Neural cell (in vitro differentiated cells): ENCODE results near the gene TRAM1L1. TPM values are rescaled to one million over a fixed set of nuclear protein-coding genes. Genes with fewer than 3 reads are reported as not detected.

Experiments used
- H2AFZ ChIP-seq: fragments of 200-600, 300-800 bp; sonication (generic), shearing (Covaris generic); 2 replicates; pipeline ENCODE4 v1.6.0; 2014; ENCODE audit warnings: low read depth, mild to moderate bottlenecking, antibody characterized with exemption, low read length, moderate library complexity
- H3F3A ChIP-seq: fragments of 200-600 bp; shearing (Covaris generic); 2 replicates; pipeline ENCODE4 v1.6.1; 2016; ENCODE audit warnings: mild to moderate bottlenecking, moderate library complexity, mixed read lengths, antibody characterized with exemption, low read length; ENCODE audit not compliant: insufficient read depth, poor library complexity, severe bottlenecking
- H3K27ac ChIP-seq: fragments of 200-600, 300-800 bp; sonication (generic), shearing (Covaris generic); 2 replicates; pipeline ENCODE4 v1.5.1; 2014; ENCODE audit warnings: mild to moderate bottlenecking, low read length, moderate library complexity
- H3K27me3 ChIP-seq: fragments of 300-800, 200-600 bp; sonication (generic), shearing (Covaris generic); 2 replicates; pipeline ENCODE4 v1.6.0; 2014; ENCODE audit warnings: mild to moderate bottlenecking, low read depth, low read length, moderate library complexity; ENCODE audit not compliant: insufficient read depth
- H3K36me3 ChIP-seq: fragments of 300-800, 200-600 bp; sonication (generic), shearing (Covaris generic); 2 replicates; pipeline ENCODE4 v1.5.1; 2014; ENCODE audit warnings: mild to moderate bottlenecking, antibody characterized with exemption, low read length, moderate library complexity; ENCODE audit not compliant: insufficient read depth
- H3K4me2 ChIP-seq: fragments of 300-800, 200-600 bp; sonication (generic), shearing (Covaris generic); 2 replicates; pipeline ENCODE4 v1.6.0; 2014; ENCODE audit warnings: mild to moderate bottlenecking, low read length
- H3K4me3 ChIP-seq: fragments of 300-800, 200-600 bp; sonication (generic), shearing (Covaris generic); 2 replicates; pipeline ENCODE4 v1.5.1; 2014; ENCODE audit warnings: mild to moderate bottlenecking, low read length, moderate library complexity
- H3K79me2 ChIP-seq: fragments of 200-600 bp; shearing (Covaris generic); replicated peaks from 2 replicates; pipeline ENCODE4 v1.6.0; 2014; ENCODE audit warnings: mild to moderate bottlenecking, low read length, moderate library complexity; ENCODE audit not compliant: insufficient read depth
- H3K9ac ChIP-seq: fragments of 300-800, 200-600 bp; sonication (generic), shearing (Covaris generic); 2 replicates; pipeline ENCODE4 v1.6.1; 2016; ENCODE audit warnings: mild to moderate bottlenecking, low read length, mixed read lengths
- H3K9me2 ChIP-seq: fragments of 200-600 bp; shearing (Covaris generic); 2 replicates; pipeline ENCODE4 v1.6.1; 2016; ENCODE audit warnings: mild to moderate bottlenecking, low read length, mixed read lengths; ENCODE audit not compliant: insufficient read depth
- H3K9me3 ChIP-seq: fragments of 200-600, 300-800 bp; sonication (generic), shearing (Covaris generic); 2 replicates; pipeline ENCODE4 v1.6.1; 2016; ENCODE audit warnings: mild to moderate bottlenecking, mixed run types, low read length, moderate library complexity, mixed read lengths
- H4K20me1 ChIP-seq: fragments of 200-600 bp; shearing (Covaris generic); 2 replicates; pipeline ENCODE4 v1.6.1; 2016; ENCODE audit warnings: mild to moderate bottlenecking, mixed run types; ENCODE audit not compliant: insufficient read depth
- CTCF ChIP-seq: fragments of 450-650 bp; IDR thresholded peaks from 2 replicates; pipeline ENCODE4 v1.5.1; 2014; ENCODE audit warnings: antibody characterized with exemption, mild to moderate bottlenecking, moderate library complexity; ENCODE audit not compliant: poor library complexity, severe bottlenecking
- EP300 ChIP-seq: fragments of 450-650 bp; conservative IDR thresholded peaks from 2 replicates; pipeline ENCODE4 v1.6.1; 2014; ENCODE audit warnings: antibody characterized with exemption, mild to moderate bottlenecking, moderate library complexity; ENCODE audit not compliant: poor library complexity, severe bottlenecking
- EZH2 ChIP-seq: fragments of 200-600, 300-800 bp; shearing (Covaris generic), sonication (generic); IDR thresholded peaks from 2 replicates; pipeline ENCODE4 v1.6.1; 2014; ENCODE audit warnings: antibody characterized with exemption, low read length, borderline replicate concordance, mild to moderate bottlenecking; ENCODE audit not compliant: insufficient read depth, poor library complexity, severe bottlenecking
- MXI1 ChIP-seq: fragments of 450-650 bp; conservative IDR thresholded peaks from 2 replicates; pipeline ENCODE4 v1.6.1; 2014; ENCODE audit warnings: antibody characterized with exemption, mild to moderate bottlenecking; ENCODE audit not compliant: poor library complexity, severe bottlenecking
- POLR2AphosphoS5 ChIP-seq: IDR thresholded peaks from 2 replicates; pipeline ENCODE4 v1.6.1; 2012
- RAD21 ChIP-seq: fragments of 450-650 bp; conservative IDR thresholded peaks from 2 replicates; pipeline ENCODE4 v1.6.1; 2014; ENCODE audit warnings: antibody characterized with exemption, mild to moderate bottlenecking, moderate library complexity
- REST ChIP-seq: IDR thresholded peaks from 2 replicates; pipeline ENCODE4 v1.6.1; 2012; ENCODE audit warnings: borderline replicate concordance
- SMC3 ChIP-seq: fragments of 450-650 bp; conservative IDR thresholded peaks from 2 replicates; pipeline ENCODE4 v1.6.1; 2014; ENCODE audit warnings: antibody characterized with exemption, mild to moderate bottlenecking, moderate library complexity; ENCODE audit not compliant: poor library complexity
- TAF1 ChIP-seq: IDR thresholded peaks from 2 replicates; pipeline ENCODE4 v1.6.1; 2012; ENCODE audit warnings: low read depth
- polyA plus RNA-seq: library from polyadenylated mRNA; depleted of rRNA; stranded (reverse); fragments of >200 nt; gene quantifications from 2 replicates; pipeline ENCODE4 v1.2.3, GENCODE V29; 2014

Gene TRAM1L1
- polyA plus RNA-seq, 1 donor from 2014 or later: 18.2 TPM

- Histone ChIP-seq H3K4me3 (no peak overlapping the region), H3K9me3 (no peaks in the 10 kb centered on the region), H3K4me2 (no peak overlapping the region), H3K27ac (no peak overlapping the region), H3K36me3 (no peaks in the 10 kb centered on the region), H3K9ac (no peak overlapping the region), H4K20me1 (no peaks in the 10 kb centered on the region), H3K79me2 (no peaks in the 10 kb centered on the region), H3K9me2 (no peaks in the 10 kb centered on the region), H3K27me3 (no peaks in the 10 kb centered on the region), H3F3A (no peaks in the 10 kb centered on the region), H2AFZ (no peak overlapping the region)
- no peak for TF ChIP-seq CTCF
- no peak for TF ChIP-seq MXI1
- TF ChIP-seq EZH2: no peak
- no peak for TF ChIP-seq REST
- TF ChIP-seq RAD21: no peak
- TF ChIP-seq SMC3: no peak
- no peak for TF ChIP-seq POLR2AphosphoS5
- no peak for TF ChIP-seq TAF1
- no peak for TF ChIP-seq EP300
These were observed 7.6 kb downstream of the TRAM1L1 start for GRCh38 chr4:117077760-117078159.

- Histone ChIP-seq H3K4me2 (no peak overlapping the region), H3K9ac (no peak overlapping the region), H3K27me3 (no peaks in the 10 kb centered on the region), H4K20me1 (no peaks in the 10 kb centered on the region), H3F3A (no peaks in the 10 kb centered on the region), H3K4me3 (no peak overlapping the region), H3K36me3 (no peaks in the 10 kb centered on the region), H3K9me3 (no peaks in the 10 kb centered on the region), H3K27ac (no peak overlapping the region), H2AFZ (no peak overlapping the region), H3K79me2 (no peaks in the 10 kb centered on the region), H3K9me2 (no peaks in the 10 kb centered on the region)
- TF ChIP-seq CTCF: no peak
- peak; percentile 91 for TF ChIP-seq EP300
- peak; percentile 56 for TF ChIP-seq POLR2AphosphoS5
These were observed 17.3 kb downstream of the TRAM1L1 start for GRCh38 chr4:117068120-117068519.
